Fibroblast of skin of back (primary cell): ENCODE data around the gene RASAL1. TPM values are rescaled to one million over a fixed set of nuclear protein-coding genes. Genes with fewer than 3 reads are reported as not detected.

Source experiments
- DNase-seq: peaks from one replicate; pipeline ENCODE4 v3.0.0-alpha.2; 2013
- polyA plus RNA-seq, 2 experiments: library from polyadenylated mRNA; unstranded; fragments of 120-200 nt; gene quantifications; one replicate each; pipeline ENCODE4 v1.2.1, GENCODE V29; 2013; ENCODE audit not compliant: insufficient read length in 2 of 2

The RASAL1 gene
- polyA plus RNA-seq (2013, experiment 1 of 2; ENCODE audit: insufficient read length) = not detected
- polyA plus RNA-seq (2013, experiment 2 of 2; ENCODE audit: insufficient read length) = not detected

- no peak for DNase-seq
Observed at GRCh38 chr12:113135178-113136127, at the start of gene RASAL1. Gene RASAL1, minus strand, starts transcription at chr12:113135761. Its CDS starts 299 bp downstream, at chr12:113135462.

GRCh38 chr12:113184900-113185179, 49.3 kb upstream of the RASAL1 start:
- peak; percentile 89 for DNase-seq

GRCh38 chr12:113184098-113184899, 48.7 kb upstream of the RASAL1 start:
- no peak for DNase-seq

- no peak for DNase-seq
Observed at GRCh38 chr12:113183030-113183589, 47.5 kb upstream of the RASAL1 start.

- no peak for DNase-seq
Observed at GRCh38 chr12:113181975-113182374, 46.4 kb upstream of the RASAL1 start.

DNA sequence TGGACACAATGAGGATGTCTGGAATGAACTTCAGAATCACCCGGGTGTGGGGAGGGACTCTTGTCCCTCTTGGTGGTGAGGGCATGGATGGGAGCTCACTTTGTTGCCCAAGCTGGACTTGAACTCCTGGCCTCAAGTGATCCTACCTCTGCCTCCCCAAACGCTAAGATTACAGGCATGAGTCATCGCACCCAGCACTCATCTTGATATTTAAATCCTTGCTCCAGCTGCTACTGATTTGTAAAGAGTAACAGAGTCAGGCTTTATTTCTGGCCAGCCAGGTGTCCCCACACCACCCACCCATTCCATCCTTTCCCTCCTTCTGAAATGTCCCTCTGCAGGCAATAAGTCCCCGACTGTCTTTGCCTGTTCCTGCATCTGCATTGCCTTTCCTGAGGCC, 44.8 kb upstream of the RASAL1 start:
- no peak for DNase-seq

DNA sequence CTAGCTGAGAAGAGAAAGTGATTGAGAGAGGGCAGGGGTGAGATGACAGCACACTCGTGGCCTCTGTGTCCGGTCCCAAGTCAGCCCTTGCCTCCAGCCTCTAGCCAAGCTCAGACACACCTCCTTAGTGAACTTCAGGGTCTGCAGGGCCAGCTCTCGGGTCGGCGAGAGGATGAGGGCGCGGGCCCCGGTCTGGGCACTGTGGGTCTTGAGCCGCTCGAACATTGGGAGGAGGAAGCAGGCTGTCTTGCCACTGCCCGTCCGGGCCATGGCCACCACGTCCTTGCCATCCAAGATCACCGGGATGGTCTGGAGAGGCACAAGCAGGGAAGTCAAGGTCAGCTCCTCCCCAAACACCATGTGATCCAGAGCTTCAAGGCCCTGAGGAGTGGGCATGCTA, 43.5 kb upstream of the RASAL1 start:
- no peak for DNase-seq

DNA sequence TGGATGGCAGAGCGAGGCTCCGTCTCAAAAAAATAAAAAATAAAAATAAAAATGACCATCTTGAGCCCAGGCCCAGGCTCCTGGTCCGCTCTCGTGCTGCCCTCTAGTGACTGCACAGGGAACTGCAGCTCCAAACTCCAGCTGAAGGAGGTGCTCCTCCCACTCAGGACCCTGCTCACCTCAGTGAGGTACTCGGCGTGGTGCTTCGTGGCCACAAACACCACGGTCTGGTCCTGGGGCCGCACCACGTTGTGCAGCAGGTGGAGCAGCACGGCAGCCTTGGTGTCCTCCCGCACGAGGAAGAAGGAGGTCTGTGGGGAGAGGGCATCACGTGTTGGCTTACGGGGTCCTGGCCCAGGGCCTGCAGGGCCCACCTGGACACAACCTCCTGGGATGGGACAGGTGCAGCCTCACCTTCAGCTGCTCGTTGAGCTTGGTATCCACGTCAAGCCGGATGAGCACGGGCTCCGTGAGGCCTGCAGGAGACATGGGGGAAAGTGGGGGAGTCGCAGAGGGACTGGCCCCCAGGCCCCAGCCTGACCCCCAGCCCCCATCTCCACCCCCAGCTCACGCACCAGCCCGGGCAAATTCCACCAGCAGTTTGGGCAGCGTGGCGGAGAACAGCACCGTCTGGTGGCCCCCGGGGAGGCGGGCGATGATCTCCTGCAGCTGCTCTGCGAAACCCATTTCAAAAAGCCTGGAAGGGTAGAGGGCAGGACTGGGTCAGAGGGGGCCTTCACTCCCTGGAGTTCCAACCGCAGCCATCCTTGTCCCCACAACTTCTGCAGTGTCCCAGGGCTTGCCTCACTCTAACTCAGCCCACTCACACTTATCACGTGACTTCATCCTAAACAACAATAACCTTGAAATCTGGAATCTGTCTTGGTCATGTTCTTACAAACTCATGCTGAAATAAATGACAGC, 39.2 kb upstream of the RASAL1 start:
- peak; percentile 56 for DNase-seq

- DNase-seq = no peak
Observed at GRCh38 chr12:113173081-113173698, 37.6 kb upstream of the RASAL1 start.

- no peak for DNase-seq
Observed at GRCh38 chr12:113172185-113172584, 36.6 kb upstream of the RASAL1 start.

DNA sequence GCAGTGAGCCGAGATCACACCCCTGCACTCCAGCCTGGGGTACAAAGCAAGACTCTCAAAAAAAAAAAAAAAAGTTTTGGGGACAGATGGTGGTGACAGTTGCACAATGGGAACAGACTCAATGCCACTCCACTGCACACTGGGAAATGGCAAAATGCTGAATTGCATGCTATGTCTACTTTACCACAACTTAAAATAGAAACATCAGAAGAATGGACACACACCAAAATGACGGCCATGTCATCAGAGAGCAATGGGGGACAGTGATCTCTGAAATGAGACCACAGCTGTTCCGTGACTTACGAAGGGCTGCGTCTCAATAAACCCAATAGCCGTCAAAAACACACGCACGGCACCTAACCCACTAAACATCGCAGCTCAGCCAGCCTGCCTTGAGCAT, 36.0 kb upstream of the RASAL1 start:
- DNase-seq = no peak

- no peak for DNase-seq
Observed at GRCh38 chr12:113170926-113171325, 35.4 kb upstream of the RASAL1 start.

DNA sequence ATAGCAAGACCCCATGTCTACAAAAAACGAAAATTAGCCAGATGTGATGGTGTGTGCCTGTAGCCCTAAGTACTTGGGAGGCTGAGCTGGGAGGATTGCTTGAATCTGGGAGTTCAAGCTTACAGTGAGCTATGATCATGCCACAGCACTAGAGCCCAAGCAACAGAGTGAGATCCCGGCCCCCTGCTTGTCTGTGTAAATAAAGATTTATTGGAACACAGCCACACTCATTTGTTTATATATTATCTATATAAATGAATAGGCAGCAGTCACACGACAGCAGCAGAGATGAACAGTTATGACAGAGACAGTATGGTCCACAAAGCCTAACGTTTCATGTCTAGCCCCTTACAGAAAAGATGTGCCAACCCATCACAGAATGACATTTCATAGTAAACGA, 34.9 kb upstream of the RASAL1 start:
- no peak for DNase-seq

GRCh38 chr12:113169697-113170096, 34.1 kb upstream of the RASAL1 start:
- no peak for DNase-seq

DNA sequence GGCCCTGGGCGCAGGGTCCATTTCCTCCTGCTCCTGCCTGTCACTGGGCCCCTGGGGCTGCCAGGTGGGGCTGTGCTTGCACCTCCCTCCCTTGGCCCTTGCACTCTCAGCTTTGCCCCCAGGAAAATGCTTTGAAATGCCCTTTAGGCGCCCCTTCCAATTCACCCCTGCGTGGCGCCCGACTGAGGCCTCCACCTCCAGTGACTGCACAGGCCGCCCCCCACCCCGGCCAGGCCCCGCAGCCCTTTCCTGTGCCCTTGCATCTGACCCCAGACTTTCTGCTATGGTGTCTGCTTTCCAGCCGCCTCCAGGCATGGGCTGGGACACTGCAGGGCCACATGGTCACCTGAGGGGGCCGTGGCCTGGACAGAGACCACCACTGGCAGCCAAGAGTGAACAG, 32.3 kb upstream of the RASAL1 start:
- no peak for DNase-seq

- no peak for DNase-seq
Observed at GRCh38 chr12:113165521-113166450, 30.2 kb upstream of the RASAL1 start.

GRCh38 chr12:113164014-113164413, 28.5 kb upstream of the RASAL1 start:
- no peak for DNase-seq

- no peak for DNase-seq
Observed at GRCh38 chr12:113163030-113163360, 27.4 kb upstream of the RASAL1 start.

GRCh38 chr12:113162102-113163029, 26.8 kb upstream of the RASAL1 start:
- DNase-seq = peak; percentile 56
